Spleen (tissue), 11 donors: Measurements from ENCODE around the gene C2CD2. TPM values are rescaled to one million over a fixed set of nuclear protein-coding genes. Genes with fewer than 3 reads are reported as not detected.
"Not testable (repeated sequence)": the region's sequence is repeated elsewhere in the genome, so short reads cannot be mapped to it uniquely, and the experiment has no call there.

Source experiments
- DNase-seq: peaks from one replicate; pipeline ENCODE4 v3.0.0-alpha.2; 2020
- H3K27ac ChIP-seq, 8 donors: fragments of 200-600 bp; sonication (generic) in 7 of 8; 1 replicate in 4 of 8; 2 replicates in 4 of 8; pipeline versions ENCODE4 v1.5.0 to v1.8.0; 2016 to 2021; ENCODE audit warnings: inconsistent platforms in 4 of 8, mild to moderate bottlenecking in 4 of 8, moderate library complexity in 1 of 8
- H3K27me3 ChIP-seq, 7 donors: fragments of 200-600 bp; sonication (generic) in 6 of 7; replicated peaks in 1 of 7; 1 replicate in 4 of 7; 2 replicates in 3 of 7; pipeline versions ENCODE4 v1.5.0 to v1.8.0; 2016 to 2021; ENCODE audit warnings: inconsistent platforms in 3 of 7, mild to moderate bottlenecking in 1 of 7
- H3K36me3 ChIP-seq, 6 donors: fragments of 200-600 bp; sonication (generic) in 5 of 6; 1 replicate in 4 of 6; 2 replicates in 2 of 6; pipeline versions ENCODE4 v1.5.0 to v1.8.0; 2016 to 2021; ENCODE audit warnings: inconsistent platforms in 2 of 6
- H3K4me1 ChIP-seq, 6 donors: fragments of 200-600 bp; sonication (generic) in 5 of 6; 1 replicate in 3 of 6; 2 replicates in 3 of 6; pipeline versions ENCODE4 v1.5.0 to v1.8.0; 2016 to 2021; ENCODE audit warnings: inconsistent platforms in 3 of 6
- H3K4me3 ChIP-seq, 8 donors: fragments of 200-600 bp; sonication (generic) in 7 of 8; 1 replicate in 4 of 8; 2 replicates in 4 of 8; pipeline versions ENCODE4 v1.5.0 to v1.8.0; 2016 to 2021; ENCODE audit warnings: inconsistent platforms in 4 of 8, mild to moderate bottlenecking in 4 of 8, moderate library complexity in 2 of 8
- H3K9me3 ChIP-seq, 8 donors: fragments of 200-600 bp; sonication (generic) in 7 of 8; 1 replicate in 4 of 8; 2 replicates in 4 of 8; pipeline versions ENCODE4 v1.5.0 to v1.8.0; 2016 to 2021; ENCODE audit warnings: inconsistent platforms in 4 of 8
- POLR2A ChIP-seq, 3 donors: fragments of 450-650 bp; IDR thresholded peaks; one replicate each; pipeline ENCODE4 v1.5.1; 2017; ENCODE audit warnings: antibody characterized with exemption in 3 of 3, mild to moderate bottlenecking in 1 of 3
- POLR2AphosphoS5 ChIP-seq, 3 donors: sonication (generic); formaldehyde crosslinking; IDR thresholded peaks; one replicate each; pipeline ENCODE4 v1.5.1; 2017; ENCODE audit warnings: antibody characterized with exemption in 3 of 3
- WGBS, 5 donors: extraction: QIAGEN DNeasy Blood & Tissue Kit in 3 of 5; methylation state at CpG; one replicate each; pipeline versions ENCODE4 v1.1.5 to v1.1.7; 2013 to 2018; 5-methylcytosine and 5-hydroxymethylcytosine counted together
- intact Hi-C: fragments of 100-400 bp; cut with DNase I; formaldehyde crosslinking; loops from one replicate; pipeline ENCODE4 v1.15.0; 2023; ENCODE audit warnings: low total_unique reads
- polyA plus RNA-seq, 3 donors: library from polyadenylated mRNA; stranded (reverse); fragments of 200-250 nt; gene quantifications; one replicate each; pipeline ENCODE4 v1.2.1, GENCODE V29; 2013
- total RNA-seq, 7 donors: library from RNA; depleted of rRNA in 3 of 7; stranded (reverse); fragments of >200 nt in 3 of 7; fragmentation: NEBNext Ultra II Directional in 4 of 7; extraction: Animal tissue kit (Norgen Biotek cat#: 25700) in 4 of 7; gene quantifications; one replicate each; pipeline versions ENCODE4 v1.1.0 to v1.2.1, GENCODE V29; 2016 to 2021
- TF ChIP-seq, protein P1 (sequence below), 11 experiments: fragments of 200-600 bp in 7 of 11; fragments of 450-650 bp in 4 of 11; sonication (generic) in 4 of 11; IDR thresholded peaks in 8 of 11; conservative IDR thresholded peaks in 3 of 11; 1 replicate in 7 of 11; 2 replicates in 4 of 11; pipeline versions ENCODE4 v1.4.0 to v1.8.0; 2016 to 2021; ENCODE audit warnings: antibody characterized with exemption in 11 of 11, inconsistent platforms in 4 of 11, mild to moderate bottlenecking in 1 of 11
- donor health status: healthy with polysubstance abuse.
- donor health status: DM: no; HTN: no; CAD: no; lungs with moderate emphysema.
- donor health status: DM: no; HTN: no; CAD: no.
- donor health status: Bipolar disorder and iron deficiency.
- donor health status: healthy.
- donor health status: DM: no; HTN: no; CAD: no.
- donor health status: DM: yes; HTN: yes; CAD: no.

C2CD2 gene
- total and polyA plus RNA-seq, 10 donors, result 12.9 to 163 (median 98.9) TPM

- Histone ChIP-seq H3K4me1 (peaks cover 16 to 92% (median 57%) of the 10 kb centered on the region in 6 donors), H3K36me3 (no peaks in the 10 kb centered on the region), H3K27me3 (peaks cover 0 to 22% (median 8%) of the 10 kb centered on the region in 7 donors), H3K4me3 (peak overlapping the region; percentile 54 to 84 (median 64)), H3K9me3 (no peaks in the 10 kb centered on the region), H3K27ac (peak overlapping the region; percentile 66 to 94 (median 88))
- intact Hi-C loops, result loop anchor here (10.0 kb wide), 1 partner anchor 52 kb away; no protein-coding TSS in a partner anchor
- TF ChIP-seq POLR2AphosphoS5 (IDR thresholded peaks at IDR 0.05), result peak in 1 of 3 donors; percentile 65
- TF ChIP-seq POLR2A (IDR thresholded peaks at IDR 0.05), result no peak
- TF ChIP-seq, protein P1, sequence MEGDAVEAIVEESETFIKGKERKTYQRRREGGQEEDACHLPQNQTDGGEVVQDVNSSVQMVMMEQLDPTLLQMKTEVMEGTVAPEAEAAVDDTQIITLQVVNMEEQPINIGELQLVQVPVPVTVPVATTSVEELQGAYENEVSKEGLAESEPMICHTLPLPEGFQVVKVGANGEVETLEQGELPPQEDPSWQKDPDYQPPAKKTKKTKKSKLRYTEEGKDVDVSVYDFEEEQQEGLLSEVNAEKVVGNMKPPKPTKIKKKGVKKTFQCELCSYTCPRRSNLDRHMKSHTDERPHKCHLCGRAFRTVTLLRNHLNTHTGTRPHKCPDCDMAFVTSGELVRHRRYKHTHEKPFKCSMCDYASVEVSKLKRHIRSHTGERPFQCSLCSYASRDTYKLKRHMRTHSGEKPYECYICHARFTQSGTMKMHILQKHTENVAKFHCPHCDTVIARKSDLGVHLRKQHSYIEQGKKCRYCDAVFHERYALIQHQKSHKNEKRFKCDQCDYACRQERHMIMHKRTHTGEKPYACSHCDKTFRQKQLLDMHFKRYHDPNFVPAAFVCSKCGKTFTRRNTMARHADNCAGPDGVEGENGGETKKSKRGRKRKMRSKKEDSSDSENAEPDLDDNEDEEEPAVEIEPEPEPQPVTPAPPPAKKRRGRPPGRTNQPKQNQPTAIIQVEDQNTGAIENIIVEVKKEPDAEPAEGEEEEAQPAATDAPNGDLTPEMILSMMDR (IDR thresholded peaks at IDR 0.05 in 8 of 11, conservative IDR thresholded peaks at IDR 0.05 in 3 of 11), result no peak
- DNase-seq, result peak; percentile 65
- WGBS, 5 donors, result 22 to 41% (median 31%) methylated on average over 27 to 30 of the region's 30 CpGs
These were observed 1.1 kb downstream of the C2CD2 start for GRCh38 chr21:41952568-41953248.

GRCh38 chr21:41951876-41952567 is 1.8 kb downstream of the C2CD2 start:
- intact Hi-C loops, result loop anchor here (10.0 kb wide), 1 partner anchor 53 kb away; no protein-coding TSS in a partner anchor
- peak; percentile 81 for DNase-seq
- H3K27ac ChIP-seq, result peak overlapping the region; percentile 66 to 94 (median 88)

DNA sequence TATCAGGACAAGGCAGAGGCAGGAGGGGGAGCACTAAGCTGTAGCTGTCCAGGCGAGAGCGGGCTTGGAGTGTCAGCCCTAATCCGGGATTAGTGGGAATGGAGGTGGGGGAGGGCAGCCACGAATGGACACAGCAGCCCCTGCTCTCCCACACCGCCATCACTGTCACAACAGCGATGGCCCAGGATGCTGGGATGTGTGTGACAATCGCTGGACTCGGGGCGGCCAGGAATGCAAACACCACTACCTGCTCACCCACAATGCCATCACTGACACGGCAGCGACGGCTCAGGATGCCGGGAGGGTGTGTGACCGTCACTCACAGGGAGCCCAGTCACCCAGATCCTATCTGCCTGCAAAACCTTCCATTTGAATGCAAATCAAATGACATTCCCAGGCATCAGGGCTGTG is 2.9 kb downstream of the C2CD2 start:
- intact Hi-C loops, result loop anchor here (10.0 kb wide), 1 partner anchor 54 kb away; no protein-coding TSS in a partner anchor
- Histone ChIP-seq H3K36me3 (no peaks in the 10 kb centered on the region), H3K4me1 (peaks cover 11 to 88% (median 48%) of the 10 kb centered on the region in 6 donors), H3K27me3 (peaks cover 0 to 21% (median 8%) of the 10 kb centered on the region in 7 donors), H3K27ac (peak overlapping the region in 7 of 8 donors; percentile 58 to 94 (median 90)), H3K9me3 (no peaks in the 10 kb centered on the region), H3K4me3 (peak overlapping the region in 4 of 8 donors; percentile 12 to 84 (median 51))
- 64 to 84% (median 76%) methylated on average over 6 to 14 of the region's 14 CpGs for WGBS, 5 donors
- DNase-seq, result peak; percentile 53
- TF ChIP-seq, protein P1 (IDR thresholded peaks at IDR 0.05 in 8 of 11, conservative IDR thresholded peaks at IDR 0.05 in 3 of 11), result no peak
- TF ChIP-seq POLR2AphosphoS5 (IDR thresholded peaks at IDR 0.05) (peak in 2 of 3 donors; percentile 42 to 60), POLR2A (IDR thresholded peaks at IDR 0.05) (no peak)

More at GRCh38 chr21:41951876-41952567, 1.8 kb downstream of the C2CD2 start:
- Histone ChIP-seq H3K27me3 (peaks cover 0 to 22% (median 8%) of the 10 kb centered on the region in 7 donors), H3K4me1 (peaks cover 13 to 92% (median 55%) of the 10 kb centered on the region in 6 donors), H3K36me3 (no peaks in the 10 kb centered on the region), H3K4me3 (peak overlapping the region; percentile 54 to 84 (median 64)), H3K9me3 (no peaks in the 10 kb centered on the region)
- TF ChIP-seq POLR2AphosphoS5 (IDR thresholded peaks at IDR 0.05) (peak in 2 of 3 donors; percentile 63 to 84), POLR2A (IDR thresholded peaks at IDR 0.05) (peak in 1 of 3 donors; percentile 40)
- TF ChIP-seq, protein P1 (IDR thresholded peaks at IDR 0.05 in 8 of 11, conservative IDR thresholded peaks at IDR 0.05 in 3 of 11), result no peak
- WGBS, 5 donors, result 56 to 73% (median 66%) methylated on average over 5 of the region's 5 CpGs

- Histone ChIP-seq H3K4me1 (peaks cover 11 to 82% (median 43%) of the 10 kb centered on the region in 6 donors), H3K27me3 (peaks cover 0 to 21% (median 8%) of the 10 kb centered on the region in 7 donors), H3K27ac (peak overlapping the region in 1 of 8 donors; percentile 47)
- not testable (repeated sequence) for H3K36me3 ChIP-seq, H3K4me3 ChIP-seq, H3K9me3 ChIP-seq
- peak; percentile 24 for DNase-seq
- intact Hi-C loops, result loop anchor here (10.0 kb wide), 1 partner anchor 55 kb away; no protein-coding TSS in a partner anchor
- WGBS, 5 donors, result 97 to 100% (median 98%) methylated on average over 3 of the region's 3 CpGs
These were observed 4.2 kb downstream of the C2CD2 start for GRCh38 chr21:41949631-41950030.
